Skeletal muscle cell (primary cell): ENCODE data around the gene PSMG4.
"Not testable (repeated sequence)": the region's sequence is repeated elsewhere in the genome, so short reads cannot be mapped to it uniquely, and the experiment has no call there.

ENCODE experiments used
- DNase-seq: peaks from one replicate; pipeline ENCODE4 v3.0.0-alpha.2; 2010; ENCODE audit warnings: low read depth
- H3K4me3 ChIP-seq: 2 replicates; pipeline ENCODE4 v1.5.1; 2011; ENCODE audit warnings: low read depth, mild to moderate bottlenecking, control low read depth, low read length, moderate library complexity

PSMG4 gene

DNA sequence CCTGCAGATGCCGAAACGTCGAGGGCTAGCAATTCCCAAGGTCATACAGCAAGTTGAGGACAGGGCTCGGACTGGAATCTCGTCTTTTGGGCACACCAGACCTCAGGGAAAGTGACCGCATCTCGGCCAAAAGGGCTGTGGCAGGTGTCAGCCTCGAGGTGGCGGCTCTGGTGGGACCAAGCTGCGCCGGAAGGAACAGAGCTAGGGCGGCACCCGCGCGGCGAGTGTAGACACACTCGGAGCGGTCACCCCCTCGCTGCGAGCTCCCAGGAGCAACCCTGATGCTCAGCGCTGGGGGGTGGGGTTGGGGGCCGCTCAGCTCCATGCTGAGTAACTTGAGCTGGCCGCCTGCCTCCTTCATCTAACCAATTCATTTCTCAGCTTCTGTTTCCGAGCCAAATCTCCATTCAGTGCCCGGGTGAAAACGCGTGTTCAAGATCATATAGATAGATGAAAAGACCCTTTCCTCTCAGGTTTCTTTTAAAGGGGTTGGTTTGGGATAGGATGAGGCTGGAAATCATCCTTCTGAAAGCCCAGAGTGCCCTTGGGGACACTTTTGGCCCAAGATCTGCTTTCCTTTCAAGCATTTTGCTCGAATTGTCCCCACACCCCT is 29.1 kb upstream of the PSMG4 start:
- no peak overlapping the region for H3K4me3 ChIP-seq
- DNase-seq = no peak

DNA sequence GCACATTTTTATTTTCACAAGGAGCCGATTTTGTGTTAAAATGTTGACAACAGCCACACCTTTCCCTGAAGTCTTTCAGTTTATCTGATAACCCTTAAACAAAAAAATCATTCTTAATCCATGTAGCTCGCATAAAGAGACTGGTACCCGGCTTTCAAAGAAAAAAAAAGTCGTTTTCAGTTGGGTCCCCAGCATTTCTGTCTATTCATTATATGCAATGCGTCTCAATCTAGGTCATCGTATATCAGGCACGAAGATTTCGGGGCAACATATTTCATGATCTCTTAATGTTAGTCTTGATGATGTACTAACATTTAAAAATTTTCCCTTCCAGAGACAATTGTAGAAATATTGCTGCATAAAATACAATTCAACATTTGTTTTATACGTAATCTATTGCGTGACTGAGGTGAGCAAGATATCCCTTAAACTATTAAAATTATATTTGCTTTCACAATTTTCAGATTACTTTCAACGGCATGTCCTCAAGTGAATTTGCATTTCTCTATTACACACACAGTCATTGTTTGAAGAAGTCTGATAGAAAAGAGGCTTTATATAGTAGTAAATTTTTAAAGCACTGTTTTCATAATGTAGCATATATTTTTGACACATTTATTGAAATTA is 28.4 kb upstream of the PSMG4 start:
- no peak for DNase-seq
- no peak overlapping the region for H3K4me3 ChIP-seq

DNA sequence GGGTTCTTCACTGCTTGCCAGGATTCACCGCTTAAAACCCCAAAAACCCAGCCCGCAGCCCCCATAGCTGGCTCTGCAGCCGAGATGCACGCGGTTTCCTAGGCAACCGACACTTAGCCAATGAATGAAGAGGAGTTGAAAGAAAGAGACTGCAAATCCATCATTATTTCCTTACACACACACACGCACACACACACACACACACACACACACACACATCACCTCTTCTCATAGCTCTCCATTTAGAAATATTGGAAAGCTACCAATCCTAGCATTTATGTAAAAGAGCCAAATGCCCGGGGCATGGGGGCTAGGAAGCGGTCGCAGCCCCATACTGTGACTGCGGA is 27.9 kb upstream of the PSMG4 start:
- peak overlapping the region; percentile 59 for H3K4me3 ChIP-seq

DNA sequence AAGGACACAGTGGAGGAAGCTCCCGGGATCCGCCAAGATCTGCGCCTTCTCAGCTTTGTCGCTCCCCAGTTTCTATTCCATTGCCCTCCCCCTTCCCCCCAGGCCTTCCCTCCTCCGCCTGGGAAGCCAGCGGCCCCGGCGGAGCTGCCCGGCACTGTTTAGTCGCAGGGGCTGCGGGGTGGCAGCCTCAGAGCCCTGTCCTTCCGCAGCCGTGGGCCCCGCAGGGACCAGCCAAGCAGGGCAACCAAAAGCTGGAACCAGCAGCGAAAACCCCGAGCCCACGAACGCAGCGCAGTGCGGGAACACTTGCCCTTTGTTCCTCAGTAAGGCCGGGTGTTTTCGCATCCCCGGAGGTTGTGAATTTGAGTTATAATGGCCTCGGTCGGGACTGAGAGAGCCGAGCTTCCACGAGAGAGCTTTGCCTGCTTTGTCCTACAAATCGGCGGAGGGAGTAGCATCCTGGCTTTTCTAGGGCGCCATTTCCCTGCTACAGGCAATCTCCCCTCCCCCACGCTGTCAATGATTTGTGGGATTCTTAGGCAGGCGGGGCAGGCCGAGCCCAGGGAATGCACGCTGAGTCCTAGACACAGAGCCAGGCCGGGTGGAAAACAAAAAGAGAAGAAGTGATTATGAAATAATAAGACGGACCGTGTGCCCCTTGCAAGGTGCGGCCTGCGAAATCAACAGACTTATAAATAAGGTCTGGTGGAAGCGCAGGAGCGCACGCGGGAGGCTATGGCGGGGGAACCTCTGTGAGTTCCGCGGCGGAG is 27.3 kb upstream of the PSMG4 start:
- DNase-seq = peak; percentile 31
- H3K4me3 ChIP-seq = peak overlapping the region; percentile 59

More for the DNA sequence above, 27.9 kb upstream of the PSMG4 start:
- no peak for DNase-seq

DNA sequence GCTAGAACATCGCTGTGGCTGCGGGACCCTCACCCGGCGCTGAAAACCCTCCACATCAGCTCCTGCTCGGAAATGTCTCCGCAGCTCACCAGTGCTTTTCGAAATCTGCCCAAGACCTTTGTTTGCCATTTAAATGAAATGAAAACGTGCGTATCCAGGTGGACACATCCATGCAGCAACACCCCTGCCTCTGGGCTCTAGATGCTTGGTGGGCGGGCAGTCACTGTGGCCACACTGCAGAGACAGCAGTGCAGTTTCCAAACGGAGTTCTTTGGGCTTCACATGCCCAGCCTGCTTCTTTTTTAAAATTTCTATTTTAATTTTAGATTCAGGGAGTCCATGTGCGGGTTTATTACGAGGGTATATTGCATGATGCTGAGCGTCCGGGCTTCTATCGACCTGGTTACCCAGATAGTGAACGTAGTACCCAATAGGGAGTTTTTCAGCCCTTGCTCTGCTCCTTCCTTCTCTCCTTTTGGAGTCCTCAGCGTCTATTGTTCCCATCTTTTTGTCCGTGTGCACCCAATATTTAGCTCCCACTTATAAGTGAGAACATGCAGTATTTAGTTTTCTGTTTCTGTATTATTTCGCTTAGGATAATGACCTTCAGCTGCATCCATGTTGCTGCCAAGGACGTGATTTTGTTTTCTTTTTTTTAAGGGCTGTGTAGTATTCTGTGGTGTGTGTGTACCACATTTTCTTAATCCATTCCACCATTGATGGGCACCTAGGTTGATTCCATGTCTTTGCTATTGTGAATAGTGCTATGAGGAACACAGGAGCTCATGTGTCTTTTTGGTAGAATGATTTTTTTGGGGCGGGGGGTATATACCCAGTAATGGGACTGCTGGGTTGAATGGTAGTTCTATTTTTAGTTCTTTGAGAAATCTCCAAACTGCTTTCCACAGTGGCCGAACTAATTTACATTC is 26.5 kb upstream of the PSMG4 start:
- peak overlapping the region; percentile 59 for H3K4me3 ChIP-seq
- DNase-seq = no peak

DNA sequence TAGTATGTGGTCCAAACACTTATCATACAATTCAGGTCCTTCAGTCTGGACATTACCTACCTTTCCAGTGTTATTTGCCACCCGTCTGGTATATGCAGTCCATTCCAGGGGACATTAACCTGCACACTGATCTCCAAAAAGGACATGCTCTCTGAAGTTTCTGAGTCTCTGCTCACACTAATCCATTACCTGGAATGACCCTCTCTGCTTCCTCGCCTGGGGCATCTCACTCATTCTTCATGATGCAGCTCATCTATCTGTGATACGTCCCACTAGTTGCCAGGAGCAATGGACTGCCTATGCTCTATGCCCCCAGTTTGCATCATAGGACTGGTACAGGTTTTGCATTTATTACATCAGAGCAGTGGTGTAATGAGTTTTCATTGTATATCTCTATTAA is 25.4 kb upstream of the PSMG4 start:
- DNase-seq = no peak
- no peak overlapping the region for H3K4me3 ChIP-seq

DNA sequence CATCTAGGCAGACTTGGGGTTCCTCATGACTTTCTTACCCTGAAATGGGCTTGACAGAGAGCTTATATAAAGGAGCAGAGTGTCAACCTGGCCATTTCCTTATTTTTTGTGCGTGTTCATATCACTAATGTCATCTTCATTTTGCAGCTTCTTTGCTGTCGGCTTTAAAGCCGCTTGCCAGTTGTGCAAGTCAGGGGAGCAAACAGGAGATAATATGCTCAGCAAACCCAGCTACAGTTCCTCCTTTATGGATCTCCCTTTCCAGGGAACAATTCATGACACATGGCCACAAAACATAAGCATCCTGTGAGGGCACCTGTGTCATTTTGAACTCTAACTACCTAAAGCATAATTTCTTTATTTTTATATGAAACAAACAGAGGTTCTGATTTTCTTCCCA is 24.8 kb upstream of the PSMG4 start:
- DNase-seq = no peak
- H3K4me3 ChIP-seq = no peak overlapping the region

DNA sequence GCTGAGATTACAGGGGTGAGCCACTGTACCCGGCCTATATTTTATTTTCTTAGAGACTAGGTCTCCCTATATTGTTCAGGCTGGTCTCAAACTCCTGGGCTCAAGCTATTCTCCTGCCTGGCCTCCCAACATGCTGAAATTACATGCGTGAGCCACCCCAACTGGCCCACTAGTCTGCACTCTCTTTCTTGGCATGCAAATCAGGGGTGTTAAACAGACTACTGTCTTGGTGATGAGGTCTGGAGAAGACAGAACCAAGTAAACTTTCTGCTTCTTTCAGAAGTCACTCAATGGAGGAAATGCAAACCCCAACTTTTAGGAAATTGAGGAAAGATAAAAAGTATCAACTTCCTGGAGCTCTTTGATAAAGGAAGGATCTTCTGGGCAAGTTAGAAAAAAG is 23.3 kb upstream of the PSMG4 start:
- no peak for DNase-seq
- no peak overlapping the region for H3K4me3 ChIP-seq

DNA sequence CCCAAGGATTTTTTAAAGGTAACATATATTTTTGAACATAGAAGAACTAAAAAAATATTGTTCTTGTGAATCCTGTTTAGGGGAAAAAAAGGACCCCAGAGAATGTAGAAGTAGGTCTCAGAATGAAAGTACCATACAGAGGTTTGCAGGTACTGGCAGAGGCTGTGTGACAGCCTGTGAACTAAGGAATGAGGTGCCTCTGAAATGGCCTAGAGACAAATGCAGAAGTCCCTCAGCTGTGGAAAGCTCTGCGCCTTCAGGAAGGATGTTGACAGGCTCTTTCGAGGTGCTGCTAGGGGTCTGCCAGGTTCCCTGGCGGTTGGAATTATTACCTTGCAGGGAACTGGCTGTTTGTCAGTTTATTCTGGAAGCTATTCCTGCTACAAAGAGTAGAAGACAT is 22.7 kb upstream of the PSMG4 start:
- no peak overlapping the region for H3K4me3 ChIP-seq
- no peak for DNase-seq

DNA sequence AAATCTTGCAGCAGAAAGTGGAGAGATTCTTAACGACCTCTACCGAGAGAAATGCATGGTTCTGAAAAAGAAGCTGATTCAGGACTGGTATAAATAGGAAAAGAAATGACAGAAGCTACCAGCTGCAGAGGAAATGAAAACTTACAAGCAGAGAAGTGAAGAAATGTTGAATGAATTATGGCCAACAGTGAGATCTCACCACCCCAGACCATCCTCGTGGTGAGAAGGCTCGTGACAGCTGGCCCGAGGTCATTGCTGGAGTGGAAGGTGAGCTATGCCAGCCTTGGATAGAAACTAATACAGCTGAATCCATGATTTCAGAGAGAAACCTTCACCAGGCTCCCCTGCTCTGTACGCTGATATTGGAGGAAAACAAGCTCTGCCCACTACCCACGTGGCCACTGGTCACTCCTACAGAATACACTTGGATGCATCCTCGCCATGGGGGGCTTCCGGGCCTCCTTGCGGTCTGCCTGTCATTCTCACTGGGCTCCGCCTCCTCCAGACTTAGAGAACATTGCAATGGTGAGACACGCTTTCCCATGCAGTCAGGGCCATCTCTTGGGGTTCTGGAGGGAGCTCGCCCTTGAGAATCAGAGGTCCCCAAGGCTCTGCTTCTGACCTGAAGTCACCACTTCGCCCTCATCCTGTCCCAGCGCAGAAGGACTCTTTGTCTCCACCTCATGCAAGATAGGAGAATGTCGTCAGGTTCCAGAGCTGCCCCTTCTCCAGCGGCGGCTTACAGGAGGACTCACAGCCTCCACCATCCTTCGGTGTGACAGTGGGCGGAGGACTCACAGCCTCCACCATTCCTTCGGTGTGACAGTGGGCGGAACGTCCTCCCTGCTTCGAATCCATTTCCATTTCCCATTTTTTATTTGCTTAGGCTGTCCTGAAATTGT is 20.7 kb upstream of the PSMG4 start:
- H3K4me3 ChIP-seq = no peak overlapping the region
- peak; percentile 26 for DNase-seq

DNA sequence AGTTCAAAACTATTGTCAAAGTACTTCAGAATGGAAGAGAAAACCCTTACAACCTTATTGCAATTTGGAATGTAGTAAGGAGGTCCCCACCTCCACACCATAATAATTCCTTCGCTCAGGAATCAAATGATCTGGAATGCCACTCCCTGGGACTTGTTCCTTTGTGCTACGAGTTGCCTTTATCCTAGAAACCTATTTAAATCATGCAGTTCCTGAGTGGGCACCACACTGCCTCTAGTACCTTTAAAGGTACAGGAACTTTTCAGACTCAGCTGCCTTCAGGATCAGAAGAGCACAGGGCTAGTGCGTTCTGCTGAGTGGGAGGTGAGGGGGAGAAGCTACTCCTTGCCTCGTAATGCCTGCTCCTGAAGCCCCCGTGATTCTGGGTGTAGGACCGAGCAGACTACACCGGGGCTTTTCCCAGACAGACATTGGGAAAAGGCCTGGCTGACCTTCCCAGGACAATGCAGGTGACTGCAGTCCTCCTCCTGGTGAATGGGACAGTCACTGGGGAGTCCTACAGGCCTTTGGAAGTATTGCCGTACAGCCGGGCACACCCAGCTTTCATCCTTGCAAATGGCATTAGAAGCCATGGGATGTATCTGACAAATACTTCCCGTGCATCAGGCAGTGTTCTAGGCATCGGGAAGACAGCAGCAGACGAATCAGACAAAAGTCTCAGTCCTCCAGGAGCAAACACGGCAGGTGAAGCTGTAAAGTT is 19.5 kb upstream of the PSMG4 start:
- no peak overlapping the region for H3K4me3 ChIP-seq
- no peak for DNase-seq

DNA sequence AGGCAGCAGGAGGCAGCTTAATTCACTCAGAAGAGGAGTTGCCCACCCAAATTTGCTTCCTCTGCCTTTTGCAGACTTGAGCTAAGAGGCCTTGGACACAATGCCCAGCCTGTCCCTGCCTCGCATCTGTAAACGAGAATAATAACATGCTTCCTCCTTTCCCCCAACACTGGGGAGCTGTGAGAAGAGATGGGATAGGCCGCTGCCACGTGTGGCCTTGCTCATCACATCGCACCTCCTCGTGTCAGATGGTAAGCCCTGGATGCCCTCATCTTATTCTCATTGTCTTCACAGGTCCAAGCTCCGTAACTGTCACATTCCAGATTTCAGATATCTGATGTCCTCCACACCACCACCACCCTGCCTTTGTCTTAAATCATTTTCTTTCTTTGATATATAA is 18.2 kb upstream of the PSMG4 start:
- no peak overlapping the region for H3K4me3 ChIP-seq
- DNase-seq = no peak

DNA sequence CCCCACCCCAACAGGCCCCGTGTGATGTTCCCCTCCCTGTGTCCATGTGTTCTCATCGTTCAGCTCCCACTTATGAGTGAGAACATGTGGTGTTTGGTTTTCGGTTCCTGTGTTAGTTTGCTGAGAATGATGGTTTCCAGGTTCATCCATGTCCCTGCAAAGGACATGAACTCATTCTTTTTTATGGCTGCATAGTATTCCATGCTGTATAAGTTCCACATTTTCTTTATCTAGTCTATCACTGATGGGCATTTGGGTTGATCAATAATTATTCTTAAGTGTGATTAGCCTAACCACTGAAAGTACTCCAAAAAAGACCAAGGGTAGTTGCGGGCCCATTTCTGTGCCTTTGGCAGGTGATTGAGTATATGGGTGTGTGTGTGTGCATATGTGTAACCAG is 17.0 kb upstream of the PSMG4 start:
- DNase-seq, H3K4me3 ChIP-seq: not testable (repeated sequence)

DNA sequence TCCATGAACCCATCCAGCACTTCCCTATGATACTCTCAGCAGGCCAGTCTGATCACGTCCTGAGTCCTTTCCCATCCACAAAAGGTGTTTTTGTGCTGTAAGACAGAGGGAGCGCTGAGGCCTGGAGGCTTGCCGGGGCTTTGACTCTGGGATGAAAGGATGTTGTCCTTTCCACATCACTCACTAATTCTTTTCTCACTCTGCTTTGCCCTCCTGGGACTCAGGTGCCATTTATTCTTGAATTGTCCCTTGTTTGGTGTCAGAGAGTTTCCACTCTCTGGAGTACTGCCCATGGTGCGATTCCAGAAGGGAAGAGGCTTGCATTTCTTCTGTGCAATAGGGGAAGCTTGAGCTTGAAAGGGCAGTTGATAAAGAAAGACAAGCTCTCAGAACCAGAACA is 16.0 kb upstream of the PSMG4 start:
- H3K4me3 ChIP-seq = no peak overlapping the region
- no peak for DNase-seq

DNA sequence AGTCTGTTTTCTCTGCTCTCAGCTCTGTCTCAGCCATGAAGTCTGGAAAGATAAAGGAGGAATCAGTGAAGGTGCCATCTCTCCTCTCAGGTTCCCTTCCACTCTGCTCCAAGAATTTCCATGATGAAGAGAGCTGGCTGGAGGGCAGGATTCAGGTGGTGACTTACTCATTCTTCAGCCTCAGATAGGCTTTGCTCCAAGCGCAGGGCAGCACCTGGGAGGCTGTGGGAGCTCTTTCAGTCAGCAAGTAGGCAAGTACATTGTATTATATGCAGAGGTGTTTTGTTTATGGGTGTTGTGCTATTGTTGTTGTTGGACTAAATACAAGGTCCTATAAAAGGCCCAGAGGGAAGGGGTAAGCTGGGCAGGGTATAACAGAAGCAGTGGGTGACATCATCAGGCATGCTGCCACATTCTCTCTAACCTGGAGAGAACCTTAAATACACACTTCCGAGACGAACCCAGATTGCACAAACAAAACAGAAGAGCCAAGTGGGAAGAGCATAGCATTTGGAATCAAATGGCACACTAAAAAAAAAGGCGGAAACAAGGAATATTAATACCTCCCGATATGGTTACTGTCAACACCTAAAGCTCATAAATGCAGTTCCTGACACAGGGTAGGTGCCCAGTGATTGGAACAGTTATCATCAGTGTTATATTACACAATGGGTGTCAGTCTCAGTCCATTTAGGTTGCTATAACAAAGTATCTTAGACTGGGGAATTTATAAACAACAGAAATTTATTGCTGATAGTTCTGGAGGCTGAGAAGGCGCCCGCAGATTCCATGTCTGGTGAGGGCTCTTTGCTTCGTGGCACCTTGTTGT is 14.5 kb upstream of the PSMG4 start:
- H3K4me3 ChIP-seq = no peak overlapping the region
- DNase-seq = no peak

DNA sequence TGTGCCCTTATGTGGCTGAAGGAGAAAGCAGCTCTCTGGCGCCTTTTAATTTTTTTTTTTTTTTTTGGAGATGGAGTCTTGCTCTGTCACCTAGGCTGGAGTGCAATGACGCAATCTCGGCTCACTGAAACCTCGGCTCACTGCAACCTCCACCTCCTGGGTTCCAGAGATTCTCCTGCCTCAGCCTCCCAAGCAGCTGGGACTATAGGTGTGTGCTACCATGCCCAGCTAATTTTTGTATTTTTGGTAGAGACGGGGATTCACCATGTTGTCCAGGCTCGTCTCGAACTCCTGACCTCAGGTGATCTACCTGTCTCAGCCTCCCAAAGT is 13.9 kb upstream of the PSMG4 start:
- DNase-seq, H3K4me3 ChIP-seq: not testable (repeated sequence)

DNA sequence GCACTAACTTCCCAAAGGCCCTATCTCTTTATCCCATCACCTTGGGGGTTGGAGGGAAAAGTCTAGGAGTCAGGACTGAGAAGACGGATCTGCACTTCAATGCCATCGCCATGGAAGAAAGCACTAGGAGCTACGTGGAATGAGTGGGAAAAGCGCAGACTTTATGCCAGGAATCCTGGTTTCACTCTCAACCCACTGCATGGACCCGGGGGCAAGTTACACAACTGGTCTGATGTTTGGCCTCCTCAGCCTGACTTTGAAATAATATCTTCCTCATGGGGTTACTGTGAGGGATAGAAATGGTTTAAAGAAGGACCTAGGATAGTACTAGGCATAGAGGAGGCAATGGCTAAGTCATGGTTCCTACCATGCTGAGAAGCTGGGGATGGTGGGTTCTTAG is 13.5 kb upstream of the PSMG4 start:
- no peak for DNase-seq
- H3K4me3 ChIP-seq = no peak overlapping the region
